Thyroid gland (tissue), 4 donors: ENCODE results near the gene UQCC5. TPM values are rescaled to one million over a fixed set of nuclear protein-coding genes. Genes with fewer than 3 reads are reported as not detected.

Experiments used
- DNase-seq, 2 donors: peaks; one replicate each; pipeline ENCODE4 v3.0.0-alpha.2; 2019
- H3K27ac ChIP-seq, 3 donors: fragments of 200-600 bp; sonication (generic); 1 replicate in 2 of 3; 2 replicates in 1 of 3; pipeline ENCODE4 v1.5.1; 2016 to 2019; ENCODE audit warnings: mild to moderate bottlenecking in 1 of 3, moderate library complexity in 1 of 3
- H3K27me3 ChIP-seq: fragments of 200-600 bp; sonication (generic); one replicate; pipeline ENCODE4 v1.5.1; 2019
- H3K36me3 ChIP-seq, 2 donors: fragments of 200-600 bp; sonication (generic); one replicate each; pipeline ENCODE4 v1.5.1; 2016 to 2019
- H3K4me1 ChIP-seq, 2 donors: fragments of 200-600 bp; sonication (generic); one replicate each; pipeline ENCODE4 v1.5.1; 2017 to 2019
- H3K4me3 ChIP-seq, 3 donors: fragments of 200-600 bp; sonication (generic); replicated peaks in 1 of 3; 1 replicate in 2 of 3; 2 replicates in 1 of 3; pipeline ENCODE4 v1.5.1; 2016; ENCODE audit warnings: mild to moderate bottlenecking in 1 of 3
- H3K9me3 ChIP-seq: fragments of 200-600 bp; sonication (generic); one replicate; pipeline ENCODE4 v1.5.1; 2017
- CTCF ChIP-seq, 6 experiments: fragments of 200-600 bp in 3 of 6; fragments of 450-650 bp in 3 of 6; sonication (generic) in 3 of 6; IDR thresholded peaks; one replicate each; pipeline ENCODE4 v1.5.1; 2016 to 2019; ENCODE audit warnings: antibody characterized with exemption in 6 of 6, mild to moderate bottlenecking in 2 of 6, inconsistent platforms in 1 of 6, moderate library complexity in 1 of 6
- POLR2A ChIP-seq, 2 donors: fragments of 450-650 bp; IDR thresholded peaks; one replicate each; pipeline ENCODE4 v1.6.1; 2017; ENCODE audit warnings: antibody characterized with exemption in 2 of 2, mild to moderate bottlenecking in 2 of 2, moderate library complexity in 1 of 2
- WGBS, 2 donors: methylation state at CpG; one replicate each; pipeline ENCODE4 v1.1.5; 2017; 5-methylcytosine and 5-hydroxymethylcytosine counted together
- intact Hi-C: fragments of 100-400 bp; cut with DNase I; formaldehyde crosslinking; loops from one replicate; pipeline ENCODE4 v1.15.1; 2023
- total RNA-seq, 4 donors: library from RNA; depleted of rRNA; stranded (reverse); fragments of >200 nt; gene quantifications; one replicate each; pipeline ENCODE4 v1.2.3, GENCODE V29; 2016

UQCC5 gene
- total RNA-seq, 4 donors from 2014 or later: 4.8 to 34.3 (median 9.4) TPM

- H3K4me1 ChIP-seq: peaks cover 38 to 70% of the 10 kb centered on the region in 2 donors
- intact Hi-C loops: loop anchor here (5.0 kb wide), 2 partner anchors 77 to 482 kb away; partner anchors contain the start of gene NISCH
- no peaks in the 10 kb centered on the region for H3K27me3 ChIP-seq
- H3K36me3 ChIP-seq: no peaks in the 10 kb centered on the region
- DNase-seq: peak in 1 of 2 donors; percentile 34
- H3K27ac ChIP-seq: peak overlapping the region; percentile 75 to 88 (median 86)
- WGBS, 2 donors: 50 to 63% methylated on average over 39 to 51 of the region's 57 CpGs
- no peaks in the 10 kb centered on the region for H3K9me3 ChIP-seq
- no peak for TF ChIP-seq CTCF (IDR thresholded peaks at IDR 0.05)
- peak overlapping the region in 2 of 3 donors; percentile 48 to 56 for H3K4me3 ChIP-seq
Observed at GRCh38 chr3:52534281-52535183, 1.9 kb upstream of the UQCC5 start.

- 93 to 94% methylated on average over 19 of the region's 19 CpGs for WGBS, 2 donors
- no peak overlapping the region for H3K4me3 ChIP-seq
- TF ChIP-seq CTCF (IDR thresholded peaks at IDR 0.05) (no peak), POLR2A (IDR thresholded peaks at IDR 0.05) (no peak)
- peaks cover 0 to 2% of the 10 kb centered on the region in 2 donors for H3K36me3 ChIP-seq
- intact Hi-C loops: loop anchor here (5.0 kb wide), 1 partner anchor 483 kb away; no protein-coding TSS in a partner anchor
- H3K4me1 ChIP-seq: peaks cover 44 to 71% of the 10 kb centered on the region in 2 donors
- H3K27ac ChIP-seq: peak overlapping the region in 2 of 3 donors; percentile 52 to 86
- H3K9me3 ChIP-seq: no peaks in the 10 kb centered on the region
- no peak for DNase-seq
- H3K27me3 ChIP-seq: no peaks in the 10 kb centered on the region
Observed at GRCh38 chr3:52535411-52536111, 844 bp upstream of the UQCC5 start.

GRCh38 chr3:52536112-52536368, 365 bp upstream of the UQCC5 start:
- Histone ChIP-seq H3K27ac (peak overlapping the region in 2 of 3 donors; percentile 52 to 59), H3K4me3 (no peak overlapping the region), H3K9me3 (no peaks in the 10 kb centered on the region), H3K36me3 (peaks cover 0 to 3% of the 10 kb centered on the region in 2 donors), H3K27me3 (no peaks in the 10 kb centered on the region), H3K4me1 (peaks cover 48 to 76% of the 10 kb centered on the region in 2 donors)
- no peak for DNase-seq
- TF ChIP-seq POLR2A (IDR thresholded peaks at IDR 0.05): no peak
- TF ChIP-seq CTCF (IDR thresholded peaks at IDR 0.05): no peak
- 21 to 23% methylated on average over 9 of the region's 9 CpGs for WGBS, 2 donors
- intact Hi-C loops: loop anchor here (5.0 kb wide), 1 partner anchor 484 kb away; no protein-coding TSS in a partner anchor

- no peak for DNase-seq
- 2 to 6% methylated on average over 4 to 6 of the region's 6 CpGs for WGBS, 2 donors
- Histone ChIP-seq H3K9me3 (no peaks in the 10 kb centered on the region), H3K27me3 (no peaks in the 10 kb centered on the region), H3K27ac (peak overlapping the region; percentile 92 to 94 (median 93)), H3K36me3 (peaks cover 0 to 3% of the 10 kb centered on the region in 2 donors), H3K4me3 (peak overlapping the region; percentile 49 to 68 (median 51)), H3K4me1 (peaks cover 48 to 70% of the 10 kb centered on the region in 2 donors)
- intact Hi-C loops: loop anchor here (5.0 kb wide), 1 partner anchor 485 kb away; no protein-coding TSS in a partner anchor
- peak in 2 of 6 experiments; percentile 7 to 33 for TF ChIP-seq CTCF (IDR thresholded peaks at IDR 0.05)
- no peak for TF ChIP-seq POLR2A (IDR thresholded peaks at IDR 0.05)
Observed at GRCh38 chr3:52537165-52537620, 788 bp downstream of the UQCC5 start.
